Hypothalamus (tissue), 51 donors: ENCODE results near the gene POT1.

ENCODE experiments used
- DNase-seq, 51 donors: peaks; one replicate each; lab custom pipeline; 2025; lab: John Stamatoyannopoulos, UW

The POT1 gene

DNA sequence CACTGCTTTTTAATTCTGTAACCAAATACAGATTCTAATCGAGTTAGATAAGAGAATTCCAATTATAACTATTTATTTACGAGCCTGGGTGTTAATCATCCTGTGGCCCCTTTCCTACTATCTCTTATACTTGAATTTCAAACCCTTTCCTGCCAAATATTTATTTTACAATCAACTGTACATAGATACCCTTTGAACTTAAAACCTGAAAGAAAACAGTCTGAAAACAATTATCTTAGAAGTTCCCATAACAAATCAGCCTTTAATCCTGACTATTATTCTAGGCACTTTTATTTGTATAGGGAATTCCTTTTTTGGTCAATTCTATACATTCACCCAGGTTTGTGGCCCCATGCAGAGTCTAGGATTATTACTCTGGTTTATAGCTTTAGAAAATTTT, 153.5 kb downstream of the POT1 start:
- DNase-seq = no peak

- DNase-seq = no peak
These were observed 154.2 kb downstream of the POT1 start for GRCh38 chr7:124775422-124775821.

DNA sequence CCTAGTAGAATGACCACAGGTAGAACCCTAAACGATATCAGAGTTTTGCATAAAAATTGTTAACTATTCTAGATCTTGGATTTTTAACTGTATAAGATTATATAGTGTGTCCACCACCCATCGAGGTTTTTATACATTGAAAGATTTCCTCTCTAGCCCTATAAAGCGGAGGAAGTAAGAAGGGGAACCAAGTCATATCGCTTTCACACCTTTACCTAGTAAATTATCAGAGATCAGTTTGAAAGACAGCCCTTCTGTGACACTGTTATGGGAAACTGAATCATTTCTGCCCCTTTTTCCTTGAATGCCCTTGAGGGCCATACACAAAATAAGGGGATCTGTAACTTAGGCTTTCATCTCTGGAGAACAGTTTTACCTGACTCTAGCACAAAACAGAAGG, 155.7 kb downstream of the POT1 start:
- no peak for DNase-seq

- no peak for DNase-seq
These were observed 156.3 kb downstream of the POT1 start for GRCh38 chr7:124773339-124773738.
